Activated CD8-positive, alpha-beta memory T cell treated with anti-CD3 and anti-CD28 coated beads for 24 hours (primary cell): ENCODE results near the gene IFT27.
A peak's percentile ranks its signal among the peaks of the same experiment; 100 is the strongest.
"Not testable (repeated sequence)": the region's sequence is repeated elsewhere in the genome, so short reads cannot be mapped to it uniquely, and the experiment has no call there.

ENCODE experiments used
- DNase-seq: peaks from one replicate; pipeline ENCODE4 v3.0.0-alpha.2; 2020

The IFT27 gene

GRCh38 chr22:36764641-36765040 is 11.3 kb downstream of the IFT27 start:
- no peak for DNase-seq

DNA sequence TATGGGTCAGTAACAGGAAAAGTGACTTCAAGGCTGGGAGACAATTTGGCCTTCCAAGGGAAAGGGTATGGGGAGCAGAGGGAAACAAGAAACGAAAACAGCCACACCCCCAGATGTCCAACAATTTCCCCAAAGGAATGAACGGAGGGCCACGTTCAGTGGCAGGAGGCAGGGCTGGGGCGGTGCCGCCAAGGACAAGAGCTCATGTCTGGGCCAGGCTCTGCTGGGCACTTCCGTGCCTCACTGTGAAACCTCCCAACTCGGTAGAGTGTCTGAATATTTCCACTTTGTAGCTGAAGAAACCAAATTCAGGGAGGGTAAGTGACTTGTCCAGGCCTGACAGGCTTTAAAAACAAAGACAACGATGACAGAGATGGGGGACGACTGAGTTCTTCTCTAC is 11.9 kb downstream of the IFT27 start:
- DNase-seq = no peak

DNA sequence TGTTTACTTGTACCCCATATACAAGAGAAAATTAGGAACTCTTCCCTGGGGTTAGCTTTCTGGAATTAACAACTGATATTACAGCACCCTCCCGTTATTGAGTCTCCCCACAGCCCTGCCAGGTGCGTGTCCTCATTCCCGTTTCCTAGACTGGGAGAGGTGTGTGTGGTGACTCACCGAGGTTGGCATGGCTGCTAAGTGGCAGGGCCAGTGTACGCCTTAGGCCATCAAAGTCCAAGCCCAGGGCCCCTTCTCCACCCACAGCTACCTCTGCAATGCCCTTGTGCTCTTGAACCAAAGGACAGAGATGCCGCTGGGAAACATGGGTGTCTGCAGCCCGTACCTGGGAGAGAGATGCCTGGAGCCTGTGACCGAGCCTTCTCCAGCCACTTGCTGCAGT is 12.3 kb downstream of the IFT27 start:
- no peak for DNase-seq

DNA sequence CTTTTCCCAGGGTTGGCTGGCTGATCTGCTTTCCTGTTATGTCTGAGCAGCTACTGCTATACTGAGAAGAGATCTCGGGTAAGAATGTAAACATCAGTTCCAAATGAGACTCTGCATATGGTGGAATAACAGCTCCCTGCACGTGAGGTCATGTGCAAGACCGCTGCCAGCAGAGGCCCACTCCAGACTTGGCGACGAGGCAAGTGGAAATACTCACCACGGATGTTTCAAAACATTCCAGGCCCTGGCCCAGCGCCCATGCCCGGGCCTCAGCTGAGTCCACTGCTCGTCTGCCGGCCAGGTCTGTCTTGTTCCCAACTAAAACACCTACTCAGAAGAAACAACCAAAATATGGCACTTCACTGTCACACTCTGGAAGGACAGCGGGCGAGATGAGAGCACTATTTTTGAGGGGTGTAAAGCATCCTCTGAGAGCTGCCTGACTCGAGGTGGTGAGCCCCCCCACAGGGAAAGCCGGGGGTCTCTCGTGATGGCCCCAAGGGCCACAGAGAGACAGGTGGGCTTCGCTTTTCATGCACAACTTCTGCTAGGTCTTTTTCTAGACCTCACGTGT is 13.1 kb downstream of the IFT27 start:
- no peak for DNase-seq

GRCh38 chr22:36761553-36762240 is 14.2 kb downstream of the IFT27 start:
- DNase-seq = no peak

DNA sequence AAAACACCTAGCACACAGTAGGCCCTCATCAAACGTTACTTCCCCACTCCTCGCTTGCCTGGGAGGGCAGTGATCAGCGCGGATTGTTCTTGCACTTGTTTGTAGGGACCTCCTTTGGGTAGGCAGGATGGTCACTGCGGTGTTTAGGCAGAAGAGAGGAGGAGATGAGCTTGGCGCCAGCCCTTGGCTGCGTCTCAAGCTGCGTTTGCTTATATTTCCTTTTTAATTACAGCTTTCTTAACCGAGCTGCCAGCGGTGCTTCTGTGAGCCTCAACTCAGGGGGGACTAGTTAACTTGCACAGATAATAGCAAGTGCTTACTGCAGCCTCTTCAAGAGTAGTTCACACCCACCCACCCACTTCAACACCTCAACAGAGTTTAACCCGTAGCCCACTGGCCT is 15.1 kb downstream of the IFT27 start:
- no peak for DNase-seq

DNA sequence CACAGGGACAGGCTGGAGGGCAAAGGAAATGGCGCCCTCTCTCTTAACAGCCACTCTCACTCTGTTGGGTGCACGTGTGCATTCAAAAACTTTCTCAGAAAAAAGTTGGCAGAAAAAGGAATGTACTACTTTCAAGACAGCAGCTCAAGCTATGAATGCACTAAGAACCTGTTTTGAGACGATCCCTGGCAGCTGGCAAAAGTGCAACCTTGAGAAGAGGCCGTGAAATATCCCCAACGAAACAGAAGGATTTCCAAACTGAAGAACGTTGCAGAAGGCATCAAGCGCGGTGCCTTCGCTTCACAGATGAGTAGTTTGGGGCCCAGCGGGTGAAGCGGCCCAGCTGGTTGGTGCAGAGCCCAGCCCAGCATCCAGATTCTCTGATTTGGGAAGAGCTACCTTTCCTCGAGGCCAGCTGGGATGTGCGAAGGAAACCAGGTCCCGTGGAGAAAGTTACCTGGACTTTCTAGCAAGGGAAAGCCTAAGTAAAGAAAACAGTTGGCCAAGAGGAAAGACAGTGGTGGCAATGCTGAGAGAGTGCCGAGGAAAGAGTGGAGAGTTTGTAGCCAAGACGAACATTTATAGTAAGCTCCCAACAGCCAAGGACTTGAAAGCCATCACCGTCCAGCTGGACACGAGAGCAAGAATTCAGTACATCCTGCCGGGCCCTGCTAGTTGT is 16.3 kb downstream of the IFT27 start:
- no peak for DNase-seq

GRCh38 chr22:36758792-36759271 is 17.1 kb downstream of the IFT27 start:
- no peak for DNase-seq

GRCh38 chr22:36757668-36758211 is 18.2 kb downstream of the IFT27 start:
- DNase-seq = peak; percentile 88

GRCh38 chr22:36756746-36757655 is 18.9 kb downstream of the IFT27 start:
- no peak for DNase-seq

DNA sequence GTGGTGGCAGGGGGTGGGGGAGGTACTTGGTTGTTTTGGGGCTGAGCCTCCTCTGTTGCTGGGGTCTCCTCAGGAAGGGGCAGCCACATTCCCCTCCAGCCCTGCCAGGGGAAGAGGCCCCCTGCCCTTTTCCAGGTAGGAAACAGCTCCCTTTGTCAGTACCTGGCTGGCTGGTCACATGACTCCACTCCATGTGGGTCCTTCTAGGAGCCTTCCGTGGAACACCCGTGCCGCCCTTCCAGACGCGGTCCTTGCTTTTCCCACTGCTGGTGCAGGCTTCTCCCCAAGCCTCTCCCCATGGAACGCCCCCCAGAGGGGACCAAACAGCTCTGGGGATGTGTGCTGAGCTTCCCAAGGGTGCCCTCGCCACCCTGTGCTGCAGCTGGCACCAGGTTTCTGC is 19.9 kb downstream of the IFT27 start:
- no peak for DNase-seq

DNA sequence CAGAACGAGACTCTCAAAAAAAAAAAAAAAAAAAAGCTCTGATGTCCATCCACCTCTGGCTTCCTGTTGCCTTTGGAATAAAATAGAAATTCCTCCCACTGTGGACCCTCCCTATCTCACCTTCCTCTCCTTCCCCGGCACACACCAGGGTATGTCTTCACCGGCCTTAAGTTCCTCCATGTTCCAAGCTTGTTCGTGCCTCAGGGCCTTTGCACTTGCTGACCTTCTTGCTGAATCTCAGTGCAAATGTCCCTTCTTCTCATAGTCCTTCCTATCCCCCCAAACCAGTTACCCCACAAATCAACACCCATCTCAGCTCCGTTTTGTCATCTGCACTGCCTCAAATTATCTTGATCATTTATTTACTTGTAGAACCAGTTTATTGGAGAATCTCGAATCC is 20.6 kb downstream of the IFT27 start:
- no peak for DNase-seq

DNA sequence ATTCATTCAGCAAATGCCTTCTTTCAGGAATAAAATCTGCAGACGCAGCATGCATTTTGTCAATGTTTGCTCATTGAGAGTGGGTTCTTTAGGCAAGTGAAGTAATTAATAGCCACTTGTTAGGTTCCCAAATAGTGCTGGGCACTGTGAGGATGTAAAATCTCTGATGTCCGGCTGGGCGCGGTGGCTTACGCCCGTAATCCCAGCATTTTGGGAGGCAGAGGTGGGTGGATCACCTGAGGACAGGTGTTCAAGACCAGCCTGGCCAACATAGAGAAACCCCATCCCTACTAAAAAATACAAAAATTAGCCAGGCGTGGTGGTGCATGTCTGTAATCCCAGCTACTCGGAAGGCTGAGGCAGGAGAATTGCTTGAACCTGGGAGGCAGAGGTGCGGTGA is 21.0 kb downstream of the IFT27 start:
- not testable (repeated sequence) for DNase-seq

DNA sequence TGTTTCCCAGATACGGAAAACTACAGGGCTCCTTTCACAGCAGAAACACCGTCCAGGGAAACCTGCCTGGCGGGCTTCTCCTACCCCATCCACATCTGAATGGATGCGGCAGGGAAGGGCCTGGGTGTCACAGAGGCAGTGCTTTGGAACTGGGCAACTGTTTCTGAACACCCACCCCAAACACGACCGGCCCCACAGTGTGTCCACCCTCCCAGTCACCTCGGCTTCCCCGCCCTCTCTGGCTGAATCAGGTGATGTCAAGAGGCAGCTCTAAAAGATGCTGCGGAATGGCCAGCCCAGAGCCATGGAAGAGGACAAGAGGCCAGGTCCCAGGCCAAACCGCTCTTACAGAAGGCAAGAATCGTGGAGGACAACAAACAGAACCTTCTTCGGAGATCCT is 22.0 kb downstream of the IFT27 start:
- no peak for DNase-seq

- DNase-seq = no peak
Measured at GRCh38 chr22:36753120-36753802, 22.7 kb downstream of the IFT27 start.

GRCh38 chr22:36746375-36746970 is 29.4 kb downstream of the IFT27 start:
- DNase-seq = no peak

- no peak for DNase-seq
Measured at GRCh38 chr22:36745301-36745995, 30.5 kb downstream of the IFT27 start.

DNA sequence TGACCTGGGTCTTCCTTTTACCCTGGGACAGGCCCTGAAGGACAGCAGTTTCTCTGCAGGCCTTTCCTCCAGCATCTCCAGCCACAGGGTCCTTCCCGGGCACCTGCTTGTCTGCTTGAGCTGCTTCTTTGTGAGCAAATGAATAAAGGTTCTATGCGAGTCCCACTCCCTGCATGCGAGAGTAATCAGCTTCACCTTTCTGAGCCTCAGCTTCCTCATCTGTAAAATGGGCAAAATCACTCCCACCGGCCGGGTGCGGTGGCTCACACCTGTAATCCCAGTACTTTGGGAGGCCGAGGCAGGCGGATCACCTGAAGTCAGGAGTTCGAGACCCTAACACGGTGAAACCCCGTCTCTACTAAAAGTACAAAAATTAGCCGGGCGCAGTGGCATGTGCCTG is 31.1 kb downstream of the IFT27 start:
- DNase-seq = no peak

- no peak for DNase-seq
Measured at GRCh38 chr22:36744413-36744765, 31.5 kb downstream of the IFT27 start.

DNA sequence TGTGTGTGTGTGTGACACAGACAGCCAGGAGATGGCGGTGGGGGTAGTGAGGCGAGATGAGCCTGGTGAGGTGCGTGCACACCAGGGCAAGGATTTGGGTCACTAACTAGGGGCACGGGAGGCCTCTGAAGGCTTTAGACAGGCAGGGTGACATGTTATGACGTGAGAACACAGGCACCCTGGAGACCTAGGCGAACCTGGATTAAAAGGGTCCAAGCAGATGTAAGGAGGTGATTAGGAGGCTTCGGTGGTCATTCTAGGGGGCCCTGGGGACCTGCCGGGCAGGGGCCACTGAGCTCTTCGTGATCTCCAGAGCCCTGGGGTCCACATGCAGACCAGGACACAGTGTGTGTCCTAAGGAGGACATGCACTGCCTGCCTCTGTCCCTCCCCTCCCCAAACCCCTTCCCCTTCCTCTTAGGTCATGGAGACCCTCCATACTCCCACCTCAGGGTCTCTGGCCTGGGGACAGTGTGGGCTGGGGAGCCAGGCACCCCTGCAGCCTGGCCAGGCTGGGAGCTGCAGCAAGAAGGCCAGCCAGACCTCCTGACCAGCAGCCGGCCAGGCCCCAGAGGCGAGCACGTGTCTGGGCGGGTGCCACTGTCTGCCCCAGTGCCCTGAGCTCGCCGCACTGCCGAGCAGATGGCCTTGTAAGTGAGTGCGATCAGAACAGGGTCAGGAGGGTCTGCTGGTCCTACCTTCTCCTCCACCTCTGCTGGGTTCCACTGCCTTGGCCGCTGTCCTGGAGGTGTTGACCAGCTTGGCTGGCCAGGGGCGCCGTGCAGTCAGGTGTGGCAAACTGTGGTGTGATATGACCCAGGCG is 32.1 kb downstream of the IFT27 start:
- no peak for DNase-seq
